Measurements from ENCODE around the gene ANXA6. TPM values are rescaled to one million over a fixed set of nuclear protein-coding genes. Genes with fewer than 3 reads are reported as not detected.

ANXA6 gene
- total and polyA plus RNA-seq, 2 donors from 2014 or later = 107 to 183 TPM

GRCh38 chr5:151082282-151082902 is 75.2 kb downstream of the ANXA6 start:
- DNase-seq (peak in 2 of 5 donors; percentile 29 to 66), FAIRE-seq (no peak)
- no peaks in the 10 kb centered on the region for H3K27me3 ChIP-seq (ENCODE audit: control insufficient read depth, insufficient read depth, low read length)
- H3K4me1 ChIP-seq (ENCODE audit: control insufficient read depth in 2 of 3, insufficient read depth in 2 of 3, low read depth in 1 of 3, low read length in 3 of 3) = peaks cover 5 to 49% (median 34%) of the 10 kb centered on the region in 3 donors
- H3K36me3 ChIP-seq (ENCODE audit: control insufficient read depth in 2 of 3, insufficient read depth in 3 of 3, low read length in 3 of 3) = peaks cover 0 to 2% (median 0%) of the 10 kb centered on the region in 3 donors
- peak overlapping the region; percentile 28 to 99 for H3K27ac ChIP-seq (ENCODE audit: low read depth in 2 of 2, low read length in 2 of 2)
- no peaks in the 10 kb centered on the region for H3K9me3 ChIP-seq (ENCODE audit: control insufficient read depth in 2 of 3, insufficient read depth in 1 of 3, low read length in 3 of 3)
- H3K9ac ChIP-seq (ENCODE audit: low read length in 3 of 3) = peak overlapping the region in 2 of 3 donors; percentile 48 to 99
- peak overlapping the region in 2 of 3 donors; percentile 90 to 91 for H3K4me3 ChIP-seq (ENCODE audit: low read length in 3 of 3)
- no peak for TF ChIP-seq CTCF (IDR thresholded peaks at IDR 0.05; ENCODE audit: borderline replicate concordance, extremely low read depth, insufficient read depth)
- intact Hi-C loops (cut with DNase I) = no loop called here

- Histone ChIP-seq H3K9ac (ENCODE audit: low read length in 3 of 3) (peak overlapping the region; percentile 80 to 99 (median 86)), H3K27me3 (ENCODE audit: control insufficient read depth, insufficient read depth, low read length) (no peaks in the 10 kb centered on the region), H3K4me3 (ENCODE audit: low read length in 3 of 3) (peak overlapping the region; percentile 79 to 91 (median 90)), H3K27ac (ENCODE audit: low read depth in 2 of 2, low read length in 2 of 2) (peak overlapping the region; percentile 98 to 99), H3K9me3 (ENCODE audit: control insufficient read depth in 2 of 3, insufficient read depth in 1 of 3, low read length in 3 of 3) (no peaks in the 10 kb centered on the region), H3K36me3 (ENCODE audit: control insufficient read depth in 2 of 3, insufficient read depth in 3 of 3, low read length in 3 of 3) (peaks cover 0 to 5% (median 0%) of the 10 kb centered on the region in 3 donors), H3K4me1 (ENCODE audit: control insufficient read depth in 2 of 3, insufficient read depth in 2 of 3, low read depth in 1 of 3, low read length in 3 of 3) (peaks cover 5 to 48% (median 40%) of the 10 kb centered on the region in 3 donors)
- TF ChIP-seq CTCF (IDR thresholded peaks at IDR 0.05; ENCODE audit: borderline replicate concordance, extremely low read depth, insufficient read depth) = no peak
- intact Hi-C loops (cut with DNase I) = no loop called here
- FAIRE-seq = no peak
- DNase-seq = no peak
These were observed 75.9 kb downstream of the ANXA6 start for GRCh38 chr5:151081431-151082281.

GRCh38 chr5:151080613-151081430 is 76.8 kb downstream of the ANXA6 start, which contains the start of gene TNIP1:
Gene TNIP1, minus strand, starts transcription at chr5:151081034. Its CDS starts 15,939 bp downstream, at chr5:151065095.
- H3K9me3 ChIP-seq (ENCODE audit: control insufficient read depth in 2 of 3, insufficient read depth in 1 of 3, low read length in 3 of 3) = no peaks in the 10 kb centered on the region
- no peaks in the 10 kb centered on the region for H3K27me3 ChIP-seq (ENCODE audit: control insufficient read depth, insufficient read depth, low read length)
- H3K9ac ChIP-seq (ENCODE audit: low read length in 3 of 3) = peak within 1 kb of the TSS; percentile 80 to 99 (median 86)
- H3K4me3 ChIP-seq (ENCODE audit: low read length in 3 of 3) = peak within 1 kb of the TSS; percentile 79 to 91 (median 90)
- peaks cover 0 to 5% (median 0%) of the 10 kb centered on the region in 3 donors for H3K36me3 ChIP-seq (ENCODE audit: control insufficient read depth in 2 of 3, insufficient read depth in 3 of 3, low read length in 3 of 3)
- FAIRE-seq = no peak
- H3K27ac ChIP-seq (ENCODE audit: low read depth in 2 of 2, low read length in 2 of 2) = peak within 1 kb of the TSS; percentile 98 to 99
- H3K4me1 ChIP-seq (ENCODE audit: control insufficient read depth in 2 of 3, insufficient read depth in 2 of 3, low read depth in 1 of 3, low read length in 3 of 3) = peaks cover 5 to 54% (median 47%) of the 10 kb centered on the region in 3 donors
- peak; percentile 91 to 97 (median 92) for DNase-seq
- TF ChIP-seq CTCF (IDR thresholded peaks at IDR 0.05; ENCODE audit: borderline replicate concordance, extremely low read depth, insufficient read depth) = no peak
- intact Hi-C loops (cut with DNase I) = no loop called here

All from kidney (tissue), 14 donors.